Diencephalon (tissue), 1 donor: ENCODE data around the gene PSEN1. TPM values are rescaled to one million over a fixed set of nuclear protein-coding genes. Genes with fewer than 3 reads are reported as not detected.

Source experiments
- small RNA-seq: library from RNA; depleted of rRNA; stranded (forward); fragments of <200 nt; gene quantifications from one replicate; pipeline ENCODE3, GENCODE V24; 2014
- total RNA-seq: library from RNA; depleted of rRNA; stranded (reverse); fragments of >200 nt; gene quantifications from one replicate; pipeline ENCODE4 v1.2.3, GENCODE V29; 2014

The PSEN1 gene
- 62.3 TPM for total RNA-seq

GRCh38 chr14:73136387-73137225, at the start of gene PSEN1:
TSS of gene PSEN1 (plus strand) at chr14:73136507. CDS start at chr14:73148020, 11,513 bp downstream.

GRCh38 chr14:73237219-73237785, 101.0 kb downstream of the PSEN1 start, which contains the start of gene PAPLN:
TSS of gene PAPLN (plus strand) at chr14:73237506. CDS start at chr14:73239779, 2,273 bp downstream.

Small RNA genes lying within 50 kb of the gene (small RNA-seq; reads per million reads assigned to genes)
- gene AC004858.1 (not detected), gene RNU6-419P (not detected)

Other genes starting within 250 kb of the PSEN1 start
- 15.5 TPM for gene DPF3, start 242.4 kb upstream of the PSEN1 start, total RNA-seq
- gene DCAF4, start 210.0 kb upstream of the PSEN1 start, total RNA-seq, result 12.7 TPM
- gene ZFYVE1, start 109.4 kb upstream of the PSEN1 start, total RNA-seq, result 16.4 TPM
- gene RBM25, start 78.0 kb upstream of the PSEN1 start, total RNA-seq, result 61.1 TPM
- gene PAPLN, start 101.0 kb downstream of the PSEN1 start, total RNA-seq, result 1.4 TPM